SK-N-SH (cell line): ENCODE results near the gene PEG3. TPM values are rescaled to one million over a fixed set of nuclear protein-coding genes. Genes with fewer than 3 reads are reported as not detected.

ENCODE experiments used
- CTCF ChIA-PET: fragments of 300-600, 350-600 bp; formaldehyde crosslinking; extraction: SDS; loops from one replicate; lab custom pipeline; 2021; lab: Yijun Ruan, JAX
- POLR2A ChIA-PET: fragments of 350-600 bp; sonication (Branson Sonifier 250); formaldehyde crosslinking; extraction: SDS; loops from one replicate; lab custom pipeline; 2020; ENCODE audit warnings: antibody characterized with exemption, inconsistent platforms; lab: Yijun Ruan, JAX
- DNase-seq: peaks from one replicate; pipeline ENCODE4 v3.0.0; 2012
- H2AFZ ChIP-seq: fragments of 200-600 bp; sonication (generic); 2 replicates; pipeline ENCODE4 v1.8.1; 2016; ENCODE audit warnings: antibody characterized with exemption, mild to moderate bottlenecking, low read depth
- H3F3A ChIP-seq: fragments of 200-600 bp; sonication (generic); replicated peaks from 2 replicates; pipeline ENCODE3; 2016; ENCODE audit warnings: antibody characterized with exemption, mild to moderate bottlenecking; ENCODE audit not compliant: insufficient read depth
- H3K27ac ChIP-seq, 2 experiments: fragments of 200-500 bp in 1 of 2; fragments of 200-600 bp in 1 of 2; sonication (Bioruptor generic) in 1 of 2; sonication (generic), shearing (Covaris generic) in 1 of 2; 2 replicates each; pipeline versions ENCODE4 v1.5.1 to v1.6.1; 2014 to 2016; ENCODE audit warnings: low read depth in 2 of 2, inconsistent platforms in 1 of 2, low read length in 1 of 2, mild to moderate bottlenecking in 1 of 2, mixed read lengths in 1 of 2
- H3K27me3 ChIP-seq: fragments of 200-600 bp; sonication (generic), shearing (Covaris generic); 2 replicates; pipeline ENCODE4 v1.6.1; 2016; ENCODE audit warnings: mixed run types; ENCODE audit not compliant: insufficient read depth
- H3K36me3 ChIP-seq, 2 experiments: fragments of 200-500 bp in 1 of 2; fragments of 200-600 bp in 1 of 2; sonication (Bioruptor generic) in 1 of 2; sonication (generic) in 1 of 2; replicated peaks in 1 of 2; 2 replicates each; pipeline versions ENCODE3 to v1.5.1; 2014 to 2016; ENCODE audit warnings: low read length in 1 of 2, mild to moderate bottlenecking in 1 of 2; ENCODE audit not compliant: insufficient read depth in 2 of 2, control insufficient read depth in 1 of 2
- H3K4me1 ChIP-seq, 2 experiments: fragments of 200-500 bp in 1 of 2; fragments of 200-600 bp in 1 of 2; sonication (Bioruptor generic) in 1 of 2; sonication (generic), shearing (Covaris generic) in 1 of 2; 2 replicates each; pipeline versions ENCODE4 v1.5.1 to v1.6.1; 2014 to 2016; ENCODE audit warnings: low read depth in 1 of 2, low read length in 1 of 2, mixed run types in 1 of 2; ENCODE audit not compliant: insufficient read depth in 2 of 2, control insufficient read depth in 1 of 2
- H3K4me2 ChIP-seq: fragments of 200-600 bp; sonication (generic), shearing (Covaris generic); 2 replicates; pipeline ENCODE4 v1.6.1; 2017; ENCODE audit warnings: mixed run types
- H3K4me3 ChIP-seq, 2 experiments: fragments of 200-500 bp in 1 of 2; fragments of 200-600 bp in 1 of 2; sonication (Bioruptor generic) in 1 of 2; sonication (generic), shearing (Covaris generic) in 1 of 2; 2 replicates each; pipeline versions ENCODE4 v1.5.1 to v1.8.1; 2014 to 2016; ENCODE audit warnings: low read depth in 2 of 2, inconsistent platforms in 1 of 2, low read length in 1 of 2, mild to moderate bottlenecking in 1 of 2, mixed read lengths in 1 of 2, moderate library complexity in 1 of 2
- H3K79me2 ChIP-seq: fragments of 200-600 bp; sonication (generic); 2 replicates; pipeline ENCODE4 v1.8.1; 2017; ENCODE audit warnings: mild to moderate bottlenecking; ENCODE audit not compliant: insufficient read depth
- H3K9ac ChIP-seq: fragments of 200-600 bp; sonication (generic); 2 replicates; pipeline ENCODE4 v1.6.1; 2017; ENCODE audit warnings: mixed run types
- H3K9me2 ChIP-seq: fragments of 200-600 bp; sonication (generic); 2 replicates; pipeline ENCODE4 v1.6.1; 2017; ENCODE audit warnings: mixed run types
- H3K9me3 ChIP-seq: fragments of 200-600 bp; sonication (generic); 2 replicates; pipeline ENCODE4 v1.6.1; 2017; ENCODE audit warnings: mixed run types, mild to moderate bottlenecking, moderate library complexity
- H4K20me1 ChIP-seq: fragments of 200-600 bp; sonication (generic); 2 replicates; pipeline ENCODE4 v1.6.1; 2017; ENCODE audit warnings: mild to moderate bottlenecking, mixed run types; ENCODE audit not compliant: insufficient read depth
- CHD2 ChIP-seq: fragments of 150-350 bp; IDR thresholded peaks from 2 replicates; pipeline ENCODE4 v1.6.1; 2018; ENCODE audit warnings: low read length; ENCODE audit not compliant: partially characterized antibody
- CTCF ChIP-seq: fragments of 200-600 bp; sonication (generic); IDR thresholded peaks from 2 replicates; pipeline ENCODE4 v1.6.1; 2017; ENCODE audit warnings: antibody characterized with exemption, mild to moderate bottlenecking, moderate library complexity
- ELF1 ChIP-seq: IDR thresholded peaks from 2 replicates; pipeline ENCODE4 v1.4.0; 2012
- EP300 ChIP-seq, 2 experiments: IDR thresholded peaks; 2 replicates each; pipeline versions ENCODE4 v1.4.0 to v1.6.1; 2012; ENCODE audit warnings: borderline replicate concordance in 1 of 2, low read depth in 1 of 2, low read length in 1 of 2
- EZH2phosphoT487 ChIP-seq: fragments of 200-600 bp; sonication (generic); IDR thresholded peaks from 2 replicates; pipeline ENCODE4 v1.6.1; 2017; ENCODE audit warnings: low read depth, mixed run types, mild to moderate bottlenecking, antibody characterized with exemption, moderate library complexity, borderline replicate concordance
- FOSL2 ChIP-seq: IDR thresholded peaks from 2 replicates; pipeline ENCODE4 v1.4.0; 2012; ENCODE audit warnings: low read depth, mild to moderate bottlenecking, moderate library complexity, borderline replicate concordance
- GABPA ChIP-seq: IDR thresholded peaks from 2 replicates; pipeline ENCODE4 v1.4.0; 2012; ENCODE audit warnings: low read depth, mild to moderate bottlenecking
- GATA2 ChIP-seq: sonication (generic); formaldehyde crosslinking; IDR thresholded peaks from 2 replicates; pipeline ENCODE4 v1.5.0; 2020; ENCODE audit warnings: mild to moderate bottlenecking, missing genetic modification reagents
- MAX ChIP-seq: IDR thresholded peaks from 2 replicates; pipeline ENCODE4 v1.4.0; 2012; ENCODE audit warnings: low read depth
- MEF2A ChIP-seq: IDR thresholded peaks from 2 replicates; pipeline ENCODE4 v1.4.0; 2012; ENCODE audit warnings: low read depth, borderline replicate concordance
- MXI1 ChIP-seq: IDR thresholded peaks from 2 replicates; pipeline ENCODE4 v1.6.1; 2012; ENCODE audit warnings: mild to moderate bottlenecking, low read depth, low read length, improper control_type of control experiment
- NRF1 ChIP-seq: IDR thresholded peaks from 2 replicates; pipeline ENCODE4 v1.6.1; 2012; ENCODE audit warnings: low read depth, mild to moderate bottlenecking, low read length
- RAD21 ChIP-seq: IDR thresholded peaks from 2 replicates; pipeline ENCODE4 v1.6.1; 2012; ENCODE audit warnings: mild to moderate bottlenecking, low read length
- RCOR1 ChIP-seq: fragments of 150-350 bp; IDR thresholded peaks from 2 replicates; pipeline ENCODE4 v1.6.1; 2017; ENCODE audit warnings: antibody characterized with exemption, low read length
- REST ChIP-seq: IDR thresholded peaks from 2 replicates; pipeline ENCODE4 v1.6.1; 2012; ENCODE audit warnings: mild to moderate bottlenecking, low read depth, low read length, moderate library complexity
- RFX5 ChIP-seq: IDR thresholded peaks from 2 replicates; pipeline ENCODE4 v1.6.1; 2012; ENCODE audit warnings: mild to moderate bottlenecking, improper control_type of control experiment, low read length
- RXRA ChIP-seq: IDR thresholded peaks from 2 replicates; pipeline ENCODE4 v1.4.0; 2012; ENCODE audit warnings: low read depth, mild to moderate bottlenecking, borderline replicate concordance
- TAF1 ChIP-seq: IDR thresholded peaks from 2 replicates; pipeline ENCODE4 v1.6.1; 2012; ENCODE audit warnings: low read depth, mild to moderate bottlenecking, low read length, moderate library complexity, borderline replicate concordance
- TCF12 ChIP-seq: IDR thresholded peaks from 2 replicates; pipeline ENCODE4 v1.4.0; 2012
- TEAD4 ChIP-seq: IDR thresholded peaks from 2 replicates; pipeline ENCODE4 v1.4.0; 2012; ENCODE audit warnings: mild to moderate bottlenecking, borderline replicate concordance; ENCODE audit not compliant: insufficient read depth
- USF1 ChIP-seq: IDR thresholded peaks from 2 replicates; pipeline ENCODE4 v1.4.0; 2012; ENCODE audit warnings: low read depth, borderline replicate concordance
- YY1 ChIP-seq: IDR thresholded peaks from 2 replicates; pipeline ENCODE4 v1.4.0; 2012; ENCODE audit warnings: low read depth, mild to moderate bottlenecking
- ZBTB33 ChIP-seq: IDR thresholded peaks from 2 replicates; pipeline ENCODE4 v1.4.0; 2012; ENCODE audit warnings: low read depth, borderline replicate concordance
- whole genome bisulfite sequencing: methylation state at CpG from one replicate; pipeline ENCODE4 v1.1.6; 2017; ENCODE audit warnings: low lambda C conversion rate; 5-methylcytosine and 5-hydroxymethylcytosine counted together
- polyA plus RNA-seq, 3 experiments: library from polyadenylated mRNA; depleted of rRNA; stranded (reverse); fragments of >200 nt; gene quantifications; 2 replicates each; pipeline ENCODE4 v1.2.3, GENCODE V29; 2012

Gene PEG3
- polyA plus RNA-seq, 1 of the 3 experiments (the other 2 are of a cell fraction), result 0.12 TPM

- no peak overlapping the region; the same call in 1 of the 2 replicates for H2AFZ ChIP-seq
- H3K9me2 ChIP-seq, result no peaks in the 10 kb centered on the region
- H3F3A ChIP-seq, result no peaks in the 10 kb centered on the region
- peak overlapping the region; percentile 46; the same call in 1 of the 2 replicates for H3K4me2 ChIP-seq
- H3K4me1 ChIP-seq, result peaks cover 0 to 2% of the 10 kb centered on the region in 2 experiments; a peak in 1 of 4 replicates
- ChIA-PET CTCF (interaction anchor here (0.8 to 3.4 kb wide), 37 partner anchors 9 to 314 kb away, joined by 3 to 70 read pairs (median 4); no protein-coding TSS in a partner anchor), POLR2A (interaction anchor here (0.7 kb wide), 1 partner anchor 544 kb away, joined by 3 read pairs; no protein-coding TSS in a partner anchor)
- H3K4me3 ChIP-seq, result peak overlapping the region; percentile 46 to 62
- H3K9ac ChIP-seq, result no peak overlapping the region
- peak overlapping the region; percentile 49 to 79; a peak in 3 of 4 replicates for H3K27ac ChIP-seq
- no peaks in the 10 kb centered on the region for H3K79me2 ChIP-seq
- no peaks in the 10 kb centered on the region for H3K27me3 ChIP-seq
- 67% methylated on average over 12 of the region's 44 CpGs for WGBS
- H3K9me3 ChIP-seq, result no peaks in the 10 kb centered on the region
- no peaks in the 10 kb centered on the region for H4K20me1 ChIP-seq
- DNase-seq, result peak; percentile 64
- H3K36me3 ChIP-seq, result no peaks in the 10 kb centered on the region
- TF ChIP-seq RCOR1, result no peak
- TF ChIP-seq TEAD4, result no peak
- no peak for TF ChIP-seq ELF1
- no peak for TF ChIP-seq EZH2phosphoT487
- no peak for TF ChIP-seq GATA2 (CRISPR knock-in tag)
- 0 out of 2 replicates have a peak, but pooled peaks have one; percentile 33 for TF ChIP-seq NRF1
- peak; percentile 14; the same call in 1 of the 2 replicates for TF ChIP-seq RAD21
- no peak; the same call in none of the 2 replicates for TF ChIP-seq MXI1
- TF ChIP-seq USF1, result no peak
- no peak for TF ChIP-seq MAX
- no peak for TF ChIP-seq FOSL2
- TF ChIP-seq EP300 (IDR thresholded peaks at IDR 0.05; ENCODE audit: borderline replicate concordance in 1 of 2, low read depth in 1 of 2, low read length in 1 of 2), result no peak
- no peak for TF ChIP-seq RXRA
- TF ChIP-seq TAF1, result no peak
- no peak for TF ChIP-seq YY1
- no peak for TF ChIP-seq MEF2A
- TF ChIP-seq ZBTB33, result no peak
- TF ChIP-seq GABPA, result no peak
- TF ChIP-seq RFX5, result no peak
- no peak for TF ChIP-seq CHD2
- TF ChIP-seq REST, result no peak
- TF ChIP-seq TCF12, result no peak
- TF ChIP-seq CTCF, result peak; percentile 43
Observed at GRCh38 chr19:56838024-56838908, 2.3 kb downstream of the PEG3 start.
